DND-41 (cell line): ENCODE results near the gene CCN5.
"Not testable (repeated sequence)": the region's sequence is repeated elsewhere in the genome, so short reads cannot be mapped to it uniquely, and the experiment has no call there.

Experiments used
- ATAC-seq: fragments of 200-7000 bp; cut with Tn5 transposase; 3 replicates; pipeline ENCODE4 v1.9.1; 2021; ENCODE audit warnings: low read depth; ENCODE audit not compliant: insufficient read depth
- DNase-seq: peaks from one replicate; pipeline ENCODE4 v3.0.0-alpha.2; 2020
- H2AFZ ChIP-seq: 2 replicates; pipeline ENCODE4 v1.6.0; 2012; ENCODE audit warnings: low read depth, low read length
- H3K27ac ChIP-seq: 2 replicates; pipeline ENCODE4 v1.5.1; 2012; ENCODE audit warnings: low read length, inconsistent platforms
- H3K27me3 ChIP-seq: fragments of 200-600 bp; sonication (generic); 2 replicates; pipeline ENCODE4 v1.6.0; 2012; ENCODE audit warnings: low read length, mild to moderate bottlenecking, inconsistent platforms; ENCODE audit not compliant: insufficient read depth, poor library complexity
- H3K36me3 ChIP-seq: 2 replicates; pipeline ENCODE4 v1.5.1; 2012; ENCODE audit warnings: low read length, inconsistent platforms; ENCODE audit not compliant: insufficient read depth
- H3K4me1 ChIP-seq: 2 replicates; pipeline ENCODE4 v1.5.1; 2012; ENCODE audit warnings: mild to moderate bottlenecking, low read length; ENCODE audit not compliant: insufficient read depth
- H3K4me2 ChIP-seq: 2 replicates; pipeline ENCODE4 v1.6.0; 2012; ENCODE audit warnings: mild to moderate bottlenecking, moderate library complexity, low read length, inconsistent platforms; ENCODE audit not compliant: insufficient read depth
- H3K4me3 ChIP-seq, 2 experiments: fragments of 200-600 bp in 1 of 2; shearing (Covaris generic) in 1 of 2; 2 replicates each; pipeline ENCODE4 v1.5.1; 2012 to 2016; ENCODE audit warnings: inconsistent platforms in 2 of 2, low read length in 2 of 2, mild to moderate bottlenecking in 2 of 2, low read depth in 1 of 2, moderate library complexity in 1 of 2
- H3K79me2 ChIP-seq: 2 replicates; pipeline ENCODE4 v1.6.0; 2012; ENCODE audit warnings: low read length, inconsistent platforms; ENCODE audit not compliant: insufficient read depth
- H3K9ac ChIP-seq: 2 replicates; pipeline ENCODE4 v1.6.0; 2012; ENCODE audit warnings: low read depth, mild to moderate bottlenecking, inconsistent platforms, low read length, moderate library complexity
- H3K9me3 ChIP-seq: 2 replicates; pipeline ENCODE4 v1.5.1; 2012; ENCODE audit warnings: low read length, moderate library complexity, mild to moderate bottlenecking, inconsistent platforms; ENCODE audit not compliant: insufficient read depth, severe bottlenecking
- H4K20me1 ChIP-seq: 2 replicates; pipeline ENCODE4 v1.6.0; 2012; ENCODE audit warnings: low read length; ENCODE audit not compliant: insufficient read depth
- CTCF ChIP-seq: IDR thresholded peaks from 2 replicates; pipeline ENCODE4 v1.5.1; 2012; ENCODE audit warnings: borderline replicate concordance, low read length, moderate library complexity, mild to moderate bottlenecking; ENCODE audit not compliant: poor library complexity, severe bottlenecking; ENCODE audit errors: extremely low read depth
- EZH2 ChIP-seq: IDR thresholded peaks from 3 replicates; pipeline ENCODE4 v1.6.1; 2012; ENCODE audit warnings: borderline replicate concordance, low read depth, mild to moderate bottlenecking, moderate library complexity, low read length, inconsistent platforms; ENCODE audit not compliant: severe bottlenecking

The CCN5 gene

GRCh38 chr20:44695295-44695673, 19.9 kb upstream of the CCN5 start:
- no peak overlapping the region for H3K4me3 ChIP-seq
- no peak overlapping the region for H2AFZ ChIP-seq
- no peaks in the 10 kb centered on the region for H3K36me3 ChIP-seq
- no peak overlapping the region for H3K9ac ChIP-seq
- no peak overlapping the region for H3K4me2 ChIP-seq
- DNase-seq (no peak), ATAC-seq (no peak)
- H3K27me3 ChIP-seq, result no peaks in the 10 kb centered on the region
- H3K27ac ChIP-seq, result no peak overlapping the region
- H3K4me1 ChIP-seq, result no peaks in the 10 kb centered on the region
- H3K9me3 ChIP-seq, result no peaks in the 10 kb centered on the region
- peaks cover 4% of the 10 kb centered on the region; the same call in 1 of the 2 replicates for H4K20me1 ChIP-seq
- H3K79me2 ChIP-seq, result no peaks in the 10 kb centered on the region
- TF ChIP-seq EZH2 (no peak), CTCF (no peak)

- no peaks in the 10 kb centered on the region for H3K27me3 ChIP-seq
- no peak for TF ChIP-seq EZH2
- TF ChIP-seq CTCF, result no peak
- DNase-seq (no peak), ATAC-seq (no peak)
- no peaks in the 10 kb centered on the region for H3K79me2 ChIP-seq
- H3K9ac ChIP-seq, result no peak overlapping the region
- H3K36me3 ChIP-seq, result no peaks in the 10 kb centered on the region
- no peaks in the 10 kb centered on the region for H3K4me1 ChIP-seq
- no peaks in the 10 kb centered on the region for H3K9me3 ChIP-seq
- no peak overlapping the region for H3K4me2 ChIP-seq
- H3K27ac ChIP-seq, result no peak overlapping the region
- peaks cover 4% of the 10 kb centered on the region; the same call in 1 of the 2 replicates for H4K20me1 ChIP-seq
- no peak overlapping the region for H3K4me3 ChIP-seq
- H2AFZ ChIP-seq, result no peak overlapping the region
Measured at GRCh38 chr20:44695674-44696300, 19.4 kb upstream of the CCN5 start.

GRCh38 chr20:44696315-44696714, 18.9 kb upstream of the CCN5 start:
- H2AFZ ChIP-seq, result no peak overlapping the region
- no peak overlapping the region for H3K4me3 ChIP-seq
- no peak overlapping the region for H3K9ac ChIP-seq
- no peak overlapping the region for H3K27ac ChIP-seq
- no peaks in the 10 kb centered on the region for H3K27me3 ChIP-seq
- no peak overlapping the region for H3K4me2 ChIP-seq
- peaks cover 4% of the 10 kb centered on the region; the same call in 1 of the 2 replicates for H4K20me1 ChIP-seq
- H3K79me2 ChIP-seq, result no peaks in the 10 kb centered on the region
- ATAC-seq (peak; percentile 64), DNase-seq (peak; percentile 35)
- H3K4me1 ChIP-seq, result no peaks in the 10 kb centered on the region
- TF ChIP-seq CTCF, result peak; percentile 53
- no peak for TF ChIP-seq EZH2
- no peaks in the 10 kb centered on the region for H3K9me3 ChIP-seq
- no peaks in the 10 kb centered on the region for H3K36me3 ChIP-seq

- H3K27me3 ChIP-seq, H3K4me2 ChIP-seq, H2AFZ ChIP-seq, H3K27ac ChIP-seq, H3K36me3 ChIP-seq, ATAC-seq, H3K9me3 ChIP-seq, H3K79me2 ChIP-seq, H3K4me1 ChIP-seq, H3K9ac ChIP-seq, DNase-seq, H3K4me3 ChIP-seq, H4K20me1 ChIP-seq: not testable (repeated sequence)
Measured at GRCh38 chr20:44697041-44697440, 18.1 kb upstream of the CCN5 start.
